Measurements from ENCODE around the gene PLPPR5.
"Not testable (repeated sequence)": the region's sequence is repeated elsewhere in the genome, so short reads cannot be mapped to it uniquely, and the experiment has no call there.

The PLPPR5 gene, protein sequence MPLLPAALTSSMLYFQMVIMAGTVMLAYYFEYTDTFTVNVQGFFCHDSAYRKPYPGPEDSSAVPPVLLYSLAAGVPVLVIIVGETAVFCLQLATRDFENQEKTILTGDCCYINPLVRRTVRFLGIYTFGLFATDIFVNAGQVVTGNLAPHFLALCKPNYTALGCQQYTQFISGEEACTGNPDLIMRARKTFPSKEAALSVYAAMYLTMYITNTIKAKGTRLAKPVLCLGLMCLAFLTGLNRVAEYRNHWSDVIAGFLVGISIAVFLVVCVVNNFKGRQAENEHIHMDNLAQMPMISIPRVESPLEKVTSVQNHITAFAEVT

DNA sequence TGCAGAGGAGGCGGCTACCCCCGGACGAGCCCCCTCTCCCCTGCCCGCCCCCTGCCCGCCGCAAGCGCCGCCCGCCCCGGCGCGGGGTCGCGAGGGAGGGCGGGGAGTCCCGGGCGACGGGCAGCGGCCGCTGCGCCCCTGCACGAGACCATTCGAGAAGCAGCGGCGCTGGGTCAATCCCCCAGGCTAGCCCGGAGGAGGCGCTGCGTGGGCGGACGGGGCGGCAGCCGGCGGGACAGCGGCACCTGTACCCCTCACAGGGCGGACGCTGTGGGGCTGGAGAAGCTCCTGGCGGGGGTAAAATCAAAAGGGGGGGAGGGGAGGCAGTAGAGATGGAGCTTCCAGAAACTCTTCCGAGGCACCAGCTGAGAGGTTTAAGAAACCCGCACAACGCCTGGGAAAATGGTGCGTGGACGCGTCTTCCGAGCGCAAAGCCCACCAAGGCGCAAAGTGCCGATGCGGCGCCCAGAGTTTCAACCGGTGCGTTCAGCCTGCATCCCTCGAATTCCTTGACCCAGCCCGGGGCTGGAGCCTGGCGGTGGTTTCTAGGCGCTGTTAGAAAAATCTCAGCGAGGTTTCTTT, at the start of gene PLPPR5:
Gene PLPPR5 (minus strand): TSS at position 1 of the 582 bp plus-strand sequence. CDS start 190 bp downstream, outside the sequence.
- DNase-seq = no peak

DNA sequence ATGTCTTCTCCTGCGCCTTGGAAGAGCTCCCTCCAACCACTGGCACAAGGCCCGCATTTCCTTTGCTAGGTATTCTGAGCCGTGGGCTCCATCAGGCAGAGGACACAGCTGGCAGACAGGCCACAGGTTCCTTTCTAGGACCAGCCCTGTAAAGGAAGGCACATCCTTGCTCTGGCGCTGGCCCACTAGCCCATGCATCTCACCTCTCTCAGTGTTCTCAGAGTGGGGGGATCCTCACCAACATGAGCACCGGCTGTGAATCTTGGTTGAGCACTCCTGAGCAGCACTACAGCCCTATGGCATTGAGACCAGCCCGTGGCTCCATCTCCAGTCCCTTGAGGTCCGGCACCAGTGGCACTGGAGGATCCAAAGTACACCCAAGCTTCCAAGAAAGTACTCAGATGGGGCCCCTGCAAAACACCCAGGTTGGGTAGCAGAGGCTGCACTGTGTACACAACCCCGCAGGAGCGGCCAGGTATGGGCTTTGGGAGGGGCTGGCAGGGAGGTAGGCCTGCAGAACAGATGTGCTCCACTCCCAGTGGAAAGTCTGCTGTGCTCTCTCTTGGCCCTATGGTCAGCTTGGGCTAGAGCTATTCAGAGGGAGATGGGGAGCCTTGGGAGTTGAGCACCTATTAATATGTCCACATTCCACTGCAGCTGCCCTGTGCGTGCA, 47.1 kb upstream of the PLPPR5 start:
- no peak for DNase-seq

DNA sequence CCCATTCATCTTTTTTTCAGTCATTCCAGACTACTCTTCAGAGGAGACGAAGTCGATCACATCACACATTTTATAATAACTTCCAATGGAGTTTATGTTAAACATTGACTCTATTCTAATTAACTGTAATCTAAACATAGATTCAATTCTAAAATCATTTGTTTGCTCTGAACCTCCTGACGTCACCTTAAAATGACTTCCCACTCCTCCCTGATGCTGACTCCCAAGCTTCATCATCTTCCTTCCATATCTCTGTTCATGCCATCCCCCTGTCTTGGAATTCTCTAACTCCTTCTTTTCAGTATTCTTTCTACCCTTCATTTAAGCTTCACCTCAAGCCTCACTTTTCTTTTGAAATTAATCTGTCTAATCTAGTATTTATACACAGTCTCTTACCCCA, 45.1 kb upstream of the PLPPR5 start:
- DNase-seq = no peak

DNA sequence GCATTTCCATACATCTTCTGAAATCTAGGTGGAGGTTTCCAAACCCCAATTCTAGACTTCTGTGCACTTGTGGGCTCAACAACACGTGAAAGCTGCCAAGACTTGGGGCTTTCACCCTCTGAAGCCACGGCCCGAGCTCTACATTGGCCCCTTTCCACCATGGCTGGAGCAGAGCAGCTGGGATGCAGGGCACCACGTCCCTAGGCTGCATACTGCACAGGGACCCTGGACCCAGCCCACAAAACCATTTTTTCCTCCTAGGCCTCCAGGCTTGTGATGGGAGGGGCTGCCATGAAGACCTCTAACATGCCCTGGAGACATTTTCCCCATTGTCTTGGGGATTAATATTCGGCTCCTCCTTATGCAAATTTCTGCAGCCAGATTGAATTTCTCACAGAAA, 32.1 kb upstream of the PLPPR5 start:
- DNase-seq = not testable (repeated sequence)

DNA sequence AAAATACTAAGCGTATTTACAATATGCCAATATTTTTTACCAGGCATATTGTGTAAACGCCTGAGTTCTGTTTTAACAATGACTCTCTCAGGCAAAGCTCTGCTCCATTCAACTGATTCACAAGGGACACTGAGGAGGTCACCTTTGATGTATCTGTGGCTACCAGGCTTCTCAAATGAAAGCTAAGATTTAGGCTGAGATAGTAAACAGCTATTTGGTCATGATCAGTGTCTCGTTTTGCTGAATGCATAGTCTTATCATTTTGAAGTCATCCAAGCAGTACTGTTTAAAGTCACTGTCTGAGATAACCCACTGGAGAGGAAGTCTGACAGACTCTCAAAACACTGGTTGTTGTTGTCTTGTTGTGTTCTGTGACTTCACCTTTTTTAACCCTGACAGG, 13.7 kb upstream of the PLPPR5 start:
- DNase-seq = no peak

DNA sequence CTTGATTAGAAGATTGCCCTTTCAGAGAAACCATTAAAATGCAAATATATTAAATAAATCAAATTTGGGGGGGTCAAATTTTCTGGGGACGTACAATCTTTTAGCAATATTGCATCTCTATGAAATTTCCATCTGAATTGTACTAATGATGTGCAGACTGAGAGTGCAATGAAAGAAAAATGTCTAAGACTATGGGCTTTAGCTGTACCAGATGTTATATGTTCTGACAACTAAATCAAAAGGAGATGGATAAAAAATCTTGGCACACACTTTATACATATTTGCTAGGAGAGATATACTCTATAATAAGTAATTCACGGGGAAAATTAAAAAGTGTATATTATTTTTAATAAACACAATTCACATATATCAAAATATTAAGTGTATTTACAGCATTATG, 13.0 kb upstream of the PLPPR5 start:
- DNase-seq = no peak

DNA sequence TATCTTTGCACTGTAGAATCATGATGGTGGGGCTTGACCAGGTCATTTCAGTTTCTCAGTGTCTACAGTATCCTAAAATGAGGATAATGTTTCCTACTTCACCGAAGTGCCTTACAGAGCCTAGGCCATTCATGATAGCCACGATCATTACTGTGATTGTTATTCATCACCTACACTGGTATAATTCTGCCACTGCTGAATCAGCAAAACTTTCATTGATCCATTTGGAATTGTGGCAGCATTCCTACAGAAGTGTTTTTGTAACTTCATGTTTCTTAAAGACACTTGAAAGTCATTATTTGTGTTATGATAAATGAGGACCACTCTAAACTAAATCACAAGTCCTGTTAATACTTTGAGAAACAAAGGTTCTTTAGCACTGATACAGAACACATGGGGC, 6.0 kb upstream of the PLPPR5 start:
- DNase-seq = no peak

DNA sequence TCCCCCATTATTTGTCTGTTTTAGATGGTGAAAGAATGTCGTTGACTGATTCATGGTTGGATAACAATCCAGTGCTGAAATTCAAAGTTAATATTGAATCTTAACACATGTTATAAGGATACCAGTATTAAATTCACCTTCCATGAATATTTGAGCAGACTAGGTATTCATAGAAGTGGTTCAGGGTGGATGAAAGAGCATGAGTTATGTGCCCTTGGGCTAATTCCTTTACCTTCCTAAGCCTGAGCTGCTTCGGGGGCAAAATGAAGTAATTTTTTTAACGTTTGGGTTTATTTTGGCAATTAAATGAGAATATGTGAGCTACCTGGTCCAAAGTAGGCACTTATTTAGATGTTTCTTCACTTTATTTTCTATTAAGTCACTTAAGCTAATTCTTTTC, 2.7 kb upstream of the PLPPR5 start:
- no peak for DNase-seq

DNA sequence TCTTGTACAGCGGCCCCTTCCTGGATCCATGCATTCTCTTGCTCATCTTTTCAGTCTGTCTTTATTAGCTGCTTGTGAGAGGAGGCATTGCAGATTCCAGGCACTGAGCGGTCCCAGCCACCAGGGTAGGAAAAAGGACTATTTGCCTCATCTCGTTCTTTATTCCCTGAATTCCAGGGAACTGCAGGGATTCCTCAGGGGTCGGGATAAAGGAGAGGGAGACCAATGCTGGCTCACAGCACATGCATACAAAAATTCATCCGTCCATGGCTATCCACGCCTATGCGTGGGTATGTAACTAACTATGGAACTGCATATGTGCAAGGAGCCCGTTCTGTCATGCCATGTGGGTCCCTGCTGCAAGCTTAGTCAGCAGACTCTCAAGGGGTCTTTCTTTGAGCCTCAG, 879 bp upstream of the PLPPR5 start:
- no peak for DNase-seq

DNA sequence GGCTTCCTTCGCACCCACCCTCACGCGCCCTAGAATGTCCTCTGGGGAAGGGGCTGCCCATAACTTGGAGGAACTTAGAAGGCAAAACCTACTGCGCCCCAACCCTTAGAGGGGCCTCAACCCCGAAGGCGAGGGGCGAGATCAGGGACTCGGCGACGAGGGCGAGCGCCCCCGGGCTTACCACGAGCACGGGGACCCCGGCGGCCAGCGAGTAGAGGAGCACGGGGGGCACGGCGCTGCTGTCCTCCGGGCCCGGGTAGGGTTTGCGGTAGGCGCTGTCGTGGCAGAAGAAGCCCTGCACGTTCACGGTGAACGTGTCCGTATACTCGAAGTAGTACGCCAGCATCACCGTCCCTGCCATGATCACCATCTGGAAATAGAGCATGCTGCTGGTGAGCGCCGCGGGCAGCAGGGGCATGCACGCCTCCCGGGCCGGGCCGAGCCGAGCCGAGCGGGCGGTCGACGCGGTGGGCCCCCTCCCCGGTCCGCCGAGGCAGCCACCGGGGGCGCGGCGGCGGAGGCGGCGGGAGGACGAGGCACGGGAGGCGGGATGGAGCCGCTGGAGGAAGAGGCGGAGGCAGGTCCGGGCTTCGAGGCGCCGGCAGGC, 304 bp downstream of the PLPPR5 start:
- DNase-seq = peak; percentile 6

DNA sequence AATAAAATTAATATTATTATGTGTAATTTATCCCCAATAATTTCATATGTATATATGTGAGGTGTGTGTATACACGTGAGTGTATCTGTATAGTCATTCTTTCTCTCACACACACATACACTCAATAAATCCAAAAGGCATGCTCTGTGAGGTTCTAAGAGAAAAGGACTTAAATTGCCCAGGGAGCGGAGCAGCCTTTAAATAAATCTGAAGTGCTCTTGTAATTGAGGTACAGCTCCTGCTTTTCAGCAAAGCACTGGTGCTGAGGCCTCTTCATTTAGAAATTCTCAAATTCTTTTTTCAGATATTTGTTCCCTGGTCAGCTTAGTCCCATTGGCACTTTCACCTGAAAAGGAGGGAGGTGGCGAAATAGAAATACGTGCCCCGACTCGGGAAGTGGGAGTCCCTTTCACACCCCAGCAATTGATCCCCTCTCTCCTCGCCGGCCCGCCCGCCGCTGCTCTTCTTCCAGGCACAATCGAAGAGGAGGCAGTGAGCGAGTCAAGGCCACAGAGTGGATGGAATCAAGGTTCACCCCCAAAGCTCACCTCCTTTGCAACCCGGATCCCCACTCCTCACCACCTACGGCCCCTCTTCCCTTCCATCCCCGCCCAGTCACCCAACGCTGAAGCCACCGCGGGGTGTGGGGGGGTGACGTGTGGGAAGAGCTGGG, 944 bp downstream of the PLPPR5 start:
- no peak for DNase-seq

DNA sequence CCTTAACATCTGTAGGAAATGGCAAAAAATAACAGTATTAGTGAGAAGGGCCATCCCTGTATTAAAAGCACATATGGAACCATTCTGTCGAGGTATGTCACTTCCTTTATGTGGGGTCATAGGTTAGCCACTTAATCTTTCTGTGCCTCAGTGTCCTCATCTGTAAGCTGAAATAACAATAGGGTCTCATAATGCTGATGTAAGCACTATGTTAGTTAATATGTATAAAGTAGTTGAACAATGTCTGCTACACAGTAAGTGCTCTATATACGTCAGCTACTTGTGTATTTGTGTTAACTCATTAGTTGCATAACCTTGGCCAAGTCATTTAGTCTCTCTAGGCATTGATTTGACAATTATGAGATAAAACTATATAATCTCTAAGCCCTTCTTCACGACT, 11.8 kb downstream of the PLPPR5 start:
- DNase-seq = no peak

DNA sequence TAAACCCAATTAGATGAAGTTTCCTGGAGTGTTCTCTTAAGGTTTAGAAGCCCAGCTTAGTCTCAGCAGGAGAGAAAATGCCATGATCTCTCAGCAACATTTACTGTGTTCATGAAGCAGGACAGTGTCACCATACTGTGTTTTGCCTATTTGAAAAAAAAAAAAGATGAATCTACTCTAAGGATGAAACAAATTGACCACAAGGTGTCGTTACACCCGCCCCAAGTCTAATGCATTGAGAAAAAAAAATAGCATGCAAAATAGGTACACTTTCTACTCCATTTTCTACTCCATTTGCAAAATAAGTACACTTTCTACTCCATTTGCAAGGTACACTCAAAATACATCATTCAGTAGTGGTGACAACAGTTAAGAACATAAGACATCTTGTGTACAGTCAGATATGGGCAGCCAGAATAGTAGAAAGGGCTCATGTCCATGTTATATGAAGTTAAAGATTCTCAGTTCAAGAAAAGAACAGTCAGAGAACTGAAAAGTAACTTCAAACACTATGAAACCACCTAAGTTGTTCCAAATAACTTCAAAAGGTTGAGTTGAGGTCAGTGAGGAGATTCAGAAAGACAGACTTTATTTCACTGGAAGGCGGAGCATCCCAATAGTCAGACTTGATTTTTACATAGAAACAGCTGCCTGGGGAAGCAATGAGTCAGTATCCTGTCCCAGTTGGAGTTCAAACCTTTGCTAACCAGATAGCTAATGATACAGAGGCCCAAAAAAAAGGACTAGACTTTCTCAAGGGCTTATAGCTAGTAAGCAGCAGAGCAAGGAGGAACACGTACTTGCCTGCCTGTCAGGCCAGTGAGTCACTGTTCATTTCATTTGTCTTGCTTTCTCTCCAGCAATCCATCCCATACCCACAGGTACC, 13.3 kb downstream of the PLPPR5 start:
- no peak for DNase-seq

DNA sequence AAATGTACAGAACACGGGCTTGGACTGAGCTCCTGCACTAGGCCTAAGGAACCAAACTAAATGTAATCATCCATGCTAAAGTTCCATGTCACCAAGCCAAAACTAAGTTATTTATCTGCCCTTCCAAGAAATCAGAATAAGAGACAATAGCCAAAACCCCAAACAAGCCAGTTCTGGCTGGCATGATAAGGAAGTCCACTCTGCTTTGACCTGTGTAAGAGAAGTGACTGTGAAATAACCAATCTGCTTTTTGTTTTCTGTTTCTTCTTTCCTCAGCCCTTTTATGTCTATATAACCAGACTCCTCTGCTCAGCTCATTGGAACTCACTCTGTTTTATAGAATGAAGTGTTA, 15.1 kb downstream of the PLPPR5 start:
- DNase-seq = no peak

DNA sequence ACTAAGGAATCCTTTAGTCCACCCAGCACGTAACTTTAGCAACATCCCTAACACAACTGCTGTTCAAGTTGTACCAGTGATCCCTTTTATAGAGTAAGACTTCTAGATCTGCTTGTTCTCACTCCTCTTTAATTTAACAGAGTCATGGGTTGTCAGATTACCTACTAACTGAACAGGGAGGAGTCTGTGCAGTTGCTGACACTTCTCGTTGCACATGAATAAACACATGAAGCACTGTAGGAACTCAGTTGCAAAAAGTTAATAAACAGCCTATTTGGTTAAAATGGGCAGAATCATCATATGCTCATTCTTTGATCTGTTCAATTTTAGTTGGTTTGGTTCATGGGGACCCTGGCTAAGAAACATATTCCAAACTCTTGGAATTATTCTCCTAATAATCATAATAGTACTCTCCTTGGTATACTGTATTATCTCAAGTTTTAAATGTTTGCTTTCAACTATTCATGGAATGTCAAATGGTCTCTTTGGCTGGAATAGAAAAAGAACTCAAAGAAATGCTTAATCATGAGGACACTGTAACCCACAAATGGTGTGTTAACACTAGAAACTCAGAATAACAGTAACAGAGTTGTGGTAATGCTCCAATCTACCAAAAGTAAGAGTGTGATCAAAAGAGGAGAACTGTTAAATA, 15.6 kb downstream of the PLPPR5 start:
- DNase-seq = no peak

DNA sequence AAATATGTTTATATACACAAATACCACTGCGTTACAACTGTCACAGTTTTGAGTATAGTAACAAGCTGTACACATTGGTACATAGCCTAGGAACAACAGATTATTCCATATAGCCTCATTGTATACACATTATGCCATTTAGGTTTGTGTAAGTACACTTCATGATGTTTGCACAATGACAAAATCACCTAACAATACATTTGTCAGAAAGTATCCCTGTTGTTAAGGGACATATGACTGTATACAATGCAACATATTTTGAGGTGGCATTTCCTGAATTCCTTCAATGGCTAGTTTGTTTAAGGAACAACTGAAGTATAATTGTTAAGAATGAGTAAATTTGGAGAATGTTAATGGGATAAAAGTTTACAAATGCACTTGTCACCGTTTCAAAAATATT, 19.0 kb downstream of the PLPPR5 start:
- DNase-seq = no peak

DNA sequence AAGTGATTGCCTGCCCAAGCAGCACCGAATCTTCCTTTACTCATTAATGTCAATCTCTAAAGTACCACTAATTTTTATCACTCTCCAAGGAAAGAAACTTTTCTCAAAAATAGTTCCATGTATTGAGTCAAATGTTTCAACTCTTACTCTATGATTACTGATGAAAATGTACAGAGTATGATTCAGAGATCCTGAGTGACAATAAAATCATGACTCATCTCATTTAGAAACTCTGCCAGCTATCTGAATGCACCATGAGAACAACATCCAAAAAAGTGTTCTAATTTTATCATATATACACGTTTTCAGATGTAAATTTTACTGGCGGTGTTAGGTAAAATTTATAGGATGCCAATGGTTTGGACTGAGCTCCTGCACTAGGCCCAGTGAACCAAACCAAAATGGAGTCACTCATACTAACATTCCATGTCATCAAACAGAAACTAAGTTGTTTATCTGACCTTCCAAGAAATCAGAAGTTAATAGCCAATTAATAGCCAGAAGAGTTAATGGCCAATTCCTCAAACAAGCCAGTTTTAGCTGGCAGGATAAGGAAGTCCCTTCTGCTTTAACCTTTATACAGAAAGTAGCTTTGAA, 22.6 kb downstream of the PLPPR5 start:
- DNase-seq = no peak

DNA sequence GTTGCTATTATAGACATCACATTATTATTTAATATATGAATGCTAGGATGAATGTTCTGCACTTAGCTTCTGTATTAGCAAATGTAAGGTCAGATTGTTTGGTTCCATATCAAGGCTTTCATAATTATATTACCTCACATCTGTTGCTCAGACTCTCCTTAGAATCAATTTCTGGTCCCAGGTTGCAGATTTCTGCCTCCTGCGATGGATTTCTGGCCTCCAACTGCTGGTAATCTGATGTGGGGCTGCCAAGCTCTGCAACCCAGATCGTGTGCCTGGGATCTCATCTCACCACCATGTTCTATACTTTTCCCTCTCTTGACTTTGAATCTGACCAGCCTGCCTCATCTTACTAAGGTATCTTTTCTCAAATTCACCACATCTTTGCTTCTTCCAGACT, 25.2 kb downstream of the PLPPR5 start:
- DNase-seq = no peak

DNA sequence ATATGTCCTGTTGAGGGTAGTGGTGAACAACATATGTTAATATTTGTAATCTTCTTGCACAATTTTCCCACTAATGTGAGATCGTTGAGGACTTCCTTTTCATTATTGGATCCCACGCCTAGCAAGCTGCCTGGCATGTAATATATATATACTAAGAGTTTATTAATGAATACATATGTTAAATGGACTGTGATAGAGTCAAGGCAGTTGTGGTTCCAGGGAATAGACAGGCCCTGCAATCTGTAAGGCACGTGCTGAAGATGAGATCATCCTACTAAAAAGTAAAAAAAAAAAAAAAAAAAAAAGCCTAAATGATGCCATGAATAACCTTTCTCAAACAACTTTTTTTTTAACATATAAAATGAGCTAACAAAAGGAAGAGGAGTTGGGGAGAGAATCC, 28.9 kb downstream of the PLPPR5 start:
- no peak for DNase-seq

DNA sequence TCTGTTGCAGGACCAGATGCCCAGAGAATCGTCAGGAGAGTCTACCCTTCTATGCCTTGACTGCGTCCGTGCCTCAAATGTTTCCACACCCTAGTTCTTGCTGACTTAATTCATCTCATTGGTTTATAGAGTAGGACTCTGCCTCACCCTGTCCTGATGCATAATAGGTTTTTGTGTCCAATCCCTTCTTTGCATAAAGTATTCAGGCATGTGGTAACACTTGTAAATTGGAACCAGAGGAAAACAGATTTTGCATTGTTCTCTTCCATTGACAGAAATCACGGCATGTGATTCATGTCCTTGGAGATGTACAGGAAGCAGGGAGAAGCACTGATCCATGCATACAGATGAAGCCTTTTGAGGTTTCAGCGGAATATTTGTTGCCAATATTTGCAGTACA, 29.5 kb downstream of the PLPPR5 start:
- DNase-seq = no peak

DNA sequence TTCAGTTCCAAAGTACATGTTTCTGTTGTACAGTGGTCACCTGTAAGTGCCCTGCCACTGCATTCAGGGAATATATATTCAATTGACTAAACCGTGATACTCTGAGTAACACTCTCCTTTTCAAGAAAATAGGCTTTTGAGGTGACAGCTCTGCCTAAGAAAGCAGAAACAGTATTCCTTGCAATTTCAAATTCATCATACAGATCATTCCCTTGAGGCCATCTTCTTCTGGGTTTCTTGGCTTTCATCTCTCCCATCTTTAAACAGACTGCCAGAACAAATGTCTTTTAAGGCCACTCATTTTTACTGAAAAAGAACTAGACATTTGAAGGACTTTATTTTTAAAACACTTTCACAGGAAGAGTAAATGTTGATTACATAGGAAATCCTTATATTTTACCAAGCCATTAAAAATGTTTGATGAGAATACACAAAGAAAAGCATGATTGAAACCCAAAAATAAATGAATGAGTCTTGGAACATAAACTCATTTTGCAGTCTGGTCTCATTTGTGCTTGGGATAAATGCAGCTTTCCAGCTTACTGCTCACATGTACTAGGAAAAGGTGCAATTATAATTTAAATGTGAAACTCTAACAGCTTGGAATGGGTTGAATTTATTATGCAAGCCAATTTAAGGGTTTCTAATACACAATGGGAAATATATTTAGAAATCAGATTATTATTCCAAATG, 34.7 kb downstream of the PLPPR5 start:
- DNase-seq = no peak
